Stimulated activated CD4-positive, alpha-beta T cell treated with anti-CD3 and anti-CD28 coated beads, Interleukin-2, amount 100 ng/mL, for 48 hours (primary cell): Measurements from ENCODE around the gene RMI2.
A peak's percentile ranks its signal among the peaks of the same experiment; 100 is the strongest.
"Not testable (repeated sequence)": the region's sequence is repeated elsewhere in the genome, so short reads cannot be mapped to it uniquely, and the experiment has no call there.

Source experiments
- DNase-seq, 2 donors: peaks; one replicate each; pipeline ENCODE4 v3.0.0-alpha.2; 2020

Gene RMI2

DNA sequence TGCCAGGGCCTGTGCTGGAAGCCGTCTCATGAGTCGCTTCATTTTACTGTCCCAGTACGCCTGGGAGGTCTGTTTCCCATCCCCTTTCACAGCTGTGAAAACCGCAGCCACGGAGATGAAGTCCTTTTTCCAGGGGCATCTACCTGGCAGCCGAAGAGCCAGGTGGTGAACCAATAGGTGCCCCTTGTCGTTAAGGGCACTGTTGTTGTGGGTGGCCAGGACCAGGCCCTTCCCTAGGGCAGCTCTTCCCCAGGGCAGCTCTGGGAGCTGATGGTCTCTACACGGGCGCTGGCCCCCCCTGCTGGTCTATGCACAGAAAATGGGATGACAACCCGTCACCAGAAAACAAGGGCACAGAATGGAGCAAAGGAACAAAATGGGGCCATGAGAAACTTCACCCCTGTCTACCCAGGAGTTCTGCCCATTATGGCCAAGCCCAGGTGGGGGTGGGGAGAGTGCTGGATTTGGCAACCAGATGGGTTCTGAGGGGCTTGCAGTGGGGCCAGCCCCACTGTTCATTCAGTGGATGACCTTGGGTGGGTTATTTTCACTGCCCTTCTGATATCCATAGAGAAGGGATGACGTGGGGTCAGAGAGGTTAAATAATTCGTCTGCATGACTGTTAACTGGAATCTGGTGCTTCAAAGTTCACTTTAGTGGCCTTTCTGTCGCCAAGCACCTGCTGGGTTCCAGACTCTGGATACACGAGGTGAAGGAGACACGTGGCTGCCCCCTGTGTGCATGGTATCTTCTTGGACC is 11.5 kb downstream of the RMI2 start:
- peak in 1 of 2 donors; percentile 47 for DNase-seq

DNA sequence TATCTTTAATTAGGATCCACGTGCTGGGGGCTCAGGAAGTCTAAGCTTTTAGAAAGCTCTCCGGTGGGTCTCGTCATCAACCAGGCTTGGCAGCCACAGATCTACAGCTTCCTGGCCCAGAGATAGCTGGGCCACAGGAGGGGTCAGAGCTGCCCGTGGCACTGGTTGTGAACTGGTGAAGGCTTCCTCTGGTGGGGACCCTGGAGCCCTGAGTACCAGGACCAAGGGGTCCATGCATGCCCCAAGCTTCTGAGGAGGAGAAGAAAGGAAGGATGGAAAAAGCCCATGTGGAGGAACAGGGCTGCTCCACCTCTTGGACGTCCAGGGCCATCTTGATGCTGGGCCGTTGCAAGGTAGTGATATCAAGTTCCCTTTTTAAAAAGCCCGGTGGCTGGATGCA is 13.3 kb downstream of the RMI2 start:
- DNase-seq = no peak

DNA sequence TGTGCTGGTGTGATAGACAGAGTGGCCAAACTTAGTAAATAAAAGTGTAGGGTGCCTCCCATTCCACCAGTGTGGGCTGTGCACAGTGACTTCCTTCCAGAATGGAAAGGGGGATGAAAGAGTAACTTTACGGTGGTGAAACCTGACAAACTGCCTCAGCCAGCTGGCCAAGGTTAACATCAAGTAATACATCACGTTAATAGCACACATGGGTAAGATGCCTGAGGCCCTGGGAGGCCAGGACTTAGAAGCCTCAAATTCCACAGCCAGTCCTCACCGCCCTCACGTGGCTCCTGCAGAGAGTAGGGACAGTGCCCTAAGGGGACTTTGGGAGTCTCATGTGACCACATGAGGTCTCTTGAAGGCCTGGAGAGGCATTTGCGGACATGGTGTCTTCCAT is 14.1 kb downstream of the RMI2 start:
- no peak for DNase-seq

DNA sequence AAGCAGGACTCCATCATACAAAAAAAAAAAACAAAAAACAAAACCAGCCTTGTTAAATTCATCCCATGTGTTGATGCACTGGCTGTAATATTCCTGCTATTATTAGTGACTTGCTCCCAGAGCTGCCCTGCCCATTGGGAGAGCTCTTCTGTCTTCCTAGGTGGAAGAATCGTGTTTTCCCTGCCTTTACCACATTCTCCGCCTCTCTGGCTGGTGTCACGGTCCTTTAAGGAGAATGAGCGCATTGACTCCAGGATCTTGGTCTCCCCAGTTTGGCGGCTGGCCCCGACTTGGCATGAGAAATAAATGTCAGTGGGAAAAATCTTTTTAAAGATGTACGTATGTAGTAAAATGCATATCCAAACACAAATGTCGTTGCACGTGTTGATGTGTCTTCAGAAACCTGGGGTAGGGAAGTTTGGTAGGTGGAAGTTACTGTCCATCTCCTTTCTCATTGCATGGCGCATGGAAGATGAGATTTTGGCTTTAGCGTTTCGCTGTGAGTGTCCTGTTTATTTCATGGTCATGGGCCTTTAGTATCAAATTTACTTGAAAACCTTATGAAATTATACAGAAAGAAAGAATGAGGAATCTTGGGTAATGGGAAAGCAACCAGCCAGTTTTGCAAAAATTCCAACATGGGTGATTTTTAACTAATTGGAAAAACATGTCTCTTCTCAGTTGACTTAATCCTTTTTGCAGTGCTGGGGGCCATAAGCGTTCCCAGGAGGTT is 15.5 kb downstream of the RMI2 start:
- no peak for DNase-seq

DNA sequence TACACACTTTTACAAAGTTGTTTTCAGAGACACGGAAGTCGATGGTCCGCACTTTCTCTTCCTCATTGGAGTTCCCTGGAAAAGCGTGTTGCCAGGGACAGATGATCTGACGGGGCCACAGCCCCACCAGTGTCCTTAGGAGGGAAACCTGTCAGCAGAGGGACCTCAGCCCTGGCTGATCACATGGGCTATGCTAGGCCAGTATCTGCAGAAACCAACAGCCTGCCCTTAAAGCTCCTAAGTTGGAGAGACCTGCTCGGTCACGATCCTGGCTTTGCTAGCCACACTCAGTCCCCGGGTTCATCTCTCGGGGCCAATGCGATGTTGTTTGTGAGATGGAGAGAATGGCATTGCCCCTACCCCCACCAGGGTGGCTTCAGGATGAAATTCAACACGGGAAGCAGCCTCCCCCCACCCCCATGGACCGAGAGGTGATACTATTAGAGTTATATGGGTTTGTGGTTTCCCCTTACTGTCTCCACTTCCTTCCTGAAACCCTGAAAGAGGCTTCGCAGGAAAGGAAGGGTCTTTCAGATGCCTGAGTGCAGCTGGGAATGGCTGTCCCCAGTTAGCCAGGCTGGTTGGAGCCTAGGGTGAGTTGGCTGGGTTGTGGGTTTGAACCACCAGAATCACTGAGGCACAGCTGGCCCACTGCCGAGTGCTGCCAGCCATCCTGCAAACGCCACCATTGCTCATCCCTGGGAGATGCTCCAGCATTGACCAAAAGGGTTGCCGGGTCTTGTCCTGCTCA is 16.6 kb downstream of the RMI2 start:
- no peak for DNase-seq

DNA sequence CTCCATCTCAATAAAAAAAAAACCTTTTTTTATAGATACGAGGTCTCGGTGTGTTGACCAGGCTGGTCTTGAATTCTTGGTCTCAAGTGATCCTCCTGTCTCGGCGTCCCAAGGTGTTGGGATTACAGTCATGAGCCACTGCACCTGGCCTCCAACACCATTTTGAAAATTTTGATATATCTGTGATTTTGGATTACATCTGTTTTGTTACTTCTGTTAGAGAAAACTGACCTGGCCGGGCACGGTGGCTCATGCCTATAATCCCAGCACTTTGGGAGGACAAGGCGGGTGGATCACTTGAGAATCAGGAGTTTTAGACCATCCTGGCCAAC is 18.6 kb downstream of the RMI2 start:
- no peak for DNase-seq

DNA sequence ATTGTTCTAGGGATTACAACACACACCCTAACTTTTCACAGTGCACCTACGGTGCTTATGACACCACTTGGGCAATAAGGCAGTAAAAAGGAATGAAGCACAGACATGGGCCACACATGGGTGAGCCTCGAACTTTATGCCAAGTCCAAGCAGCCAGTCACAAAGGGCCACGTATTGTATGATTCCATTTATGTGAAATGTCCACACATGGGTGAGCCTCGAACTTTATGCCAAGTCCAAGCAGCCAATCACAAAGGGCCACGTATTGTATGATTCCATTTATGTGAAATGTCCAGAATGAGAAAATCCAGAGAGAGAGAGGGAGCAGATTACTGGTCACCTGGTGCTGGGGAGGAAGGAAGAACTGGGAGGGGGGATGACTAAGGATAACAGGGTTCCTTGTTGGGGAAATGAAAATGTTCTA is 22.2 kb downstream of the RMI2 start:
- no peak for DNase-seq

DNA sequence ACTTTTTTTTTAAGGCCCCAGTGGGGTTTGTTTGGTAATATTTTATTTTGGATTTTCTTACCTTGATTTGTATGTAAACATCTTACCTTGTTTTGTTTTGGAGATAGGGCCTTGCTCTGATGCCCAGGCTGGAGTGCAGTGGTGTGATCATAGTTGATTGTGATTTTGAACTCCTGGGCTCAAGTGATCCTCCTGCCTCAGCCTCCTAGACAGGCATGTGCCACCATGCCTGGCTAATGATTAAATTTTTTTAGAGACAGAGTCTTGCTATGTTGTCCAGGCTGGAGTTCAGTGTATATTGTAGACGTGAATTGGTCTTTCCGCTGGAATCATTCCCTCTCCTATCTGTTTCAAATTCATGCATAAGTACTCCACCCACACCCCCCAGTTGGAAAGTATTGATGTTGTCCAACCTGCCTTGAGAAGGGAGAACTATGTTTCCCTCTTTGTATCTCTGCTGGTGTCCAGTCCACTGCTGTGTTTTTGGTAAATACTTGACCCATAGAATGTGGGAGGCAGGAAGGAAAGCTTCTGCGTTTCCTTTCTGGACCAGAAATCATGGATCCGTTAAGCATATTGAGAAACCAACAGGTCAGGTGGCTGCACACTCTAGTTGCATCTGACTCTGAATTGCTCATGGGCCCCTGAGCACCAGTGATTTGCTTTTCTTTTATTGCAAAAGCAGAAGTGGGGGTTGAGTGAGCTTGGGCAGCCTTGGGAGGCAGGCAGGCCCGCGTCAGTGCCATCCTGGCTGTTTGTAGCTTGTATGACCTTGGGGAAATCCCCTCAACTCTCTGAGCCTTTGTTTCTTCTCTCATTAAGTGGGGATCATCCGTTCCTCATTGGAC is 25.0 kb downstream of the RMI2 start:
- DNase-seq = no peak

DNA sequence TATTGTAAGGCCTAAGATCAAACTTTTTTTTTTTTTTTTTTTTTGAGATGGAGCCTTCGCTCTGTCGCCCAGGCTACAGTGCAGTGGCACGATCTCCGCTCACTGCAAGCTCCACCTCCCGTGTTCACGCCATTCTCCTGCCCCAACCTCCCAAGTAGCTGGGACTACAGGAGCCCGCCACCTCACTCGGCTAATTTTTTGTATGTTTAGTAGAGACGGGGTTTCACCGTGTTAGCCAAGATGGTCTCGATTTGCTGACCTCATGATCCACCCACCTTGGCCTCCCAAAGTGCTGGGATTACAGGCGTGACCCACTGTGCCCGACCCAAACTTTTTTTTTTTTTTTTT is 25.6 kb downstream of the RMI2 start:
- not testable (repeated sequence) for DNase-seq

DNA sequence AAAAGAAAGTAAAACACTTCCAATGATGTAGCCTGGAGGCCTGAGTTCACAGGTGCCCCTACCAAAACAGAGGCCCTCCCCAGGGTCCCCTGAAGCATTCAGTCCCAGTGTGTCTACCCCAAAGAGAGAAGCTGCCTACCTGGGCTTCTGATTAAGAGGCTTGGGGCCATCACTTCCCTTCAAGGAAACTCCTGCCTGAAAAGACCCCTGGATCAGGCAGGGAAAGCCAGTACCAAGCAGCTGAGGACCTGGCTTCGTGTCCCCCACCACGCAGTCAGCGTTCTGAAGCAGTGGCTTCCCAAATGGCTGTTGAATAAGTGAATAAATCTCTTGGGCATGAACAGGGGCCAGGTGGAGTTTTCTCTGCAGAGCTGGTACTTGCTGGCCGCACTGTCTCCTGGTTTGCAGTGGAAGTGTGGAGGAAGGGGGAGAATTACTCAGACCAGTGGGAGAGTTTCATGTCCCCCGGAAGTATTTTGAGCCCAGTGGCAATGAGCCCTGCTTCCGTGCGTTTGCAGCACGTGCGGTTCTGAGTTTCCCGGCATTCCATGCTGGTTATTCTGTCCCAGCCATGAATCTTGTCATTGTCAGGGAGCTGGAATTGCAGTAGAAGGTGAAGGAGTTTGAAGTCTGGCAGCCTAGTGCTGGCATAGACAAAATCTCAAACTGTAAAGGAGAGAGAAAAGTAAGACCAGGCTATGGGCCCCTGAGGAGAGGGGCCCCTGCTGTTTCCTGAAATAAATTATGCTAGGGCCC is 27.0 kb downstream of the RMI2 start:
- no peak for DNase-seq

DNA sequence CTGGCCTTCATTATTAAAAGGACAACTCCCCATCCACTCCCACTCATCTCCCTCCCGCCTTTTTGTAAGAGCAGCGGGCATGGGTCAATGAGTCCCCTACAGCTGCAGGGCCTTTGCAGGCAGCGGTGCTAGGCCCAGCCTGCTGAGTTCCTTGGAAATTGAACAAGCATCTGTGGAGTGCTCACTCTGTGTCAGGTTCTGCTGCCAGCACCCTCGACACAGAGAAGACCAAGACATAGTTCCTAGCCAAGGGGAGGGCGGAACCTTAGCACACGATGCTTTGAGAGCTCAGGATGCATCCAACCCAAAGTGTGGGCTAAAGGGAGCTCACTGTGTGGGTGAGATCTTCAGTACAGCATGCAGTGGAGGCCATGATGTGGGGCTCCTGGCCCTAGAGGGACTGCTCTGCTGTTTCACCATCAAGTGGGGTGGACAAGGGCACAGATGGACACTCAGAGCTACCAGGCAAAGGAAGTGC is 27.6 kb downstream of the RMI2 start:
- DNase-seq = no peak

DNA sequence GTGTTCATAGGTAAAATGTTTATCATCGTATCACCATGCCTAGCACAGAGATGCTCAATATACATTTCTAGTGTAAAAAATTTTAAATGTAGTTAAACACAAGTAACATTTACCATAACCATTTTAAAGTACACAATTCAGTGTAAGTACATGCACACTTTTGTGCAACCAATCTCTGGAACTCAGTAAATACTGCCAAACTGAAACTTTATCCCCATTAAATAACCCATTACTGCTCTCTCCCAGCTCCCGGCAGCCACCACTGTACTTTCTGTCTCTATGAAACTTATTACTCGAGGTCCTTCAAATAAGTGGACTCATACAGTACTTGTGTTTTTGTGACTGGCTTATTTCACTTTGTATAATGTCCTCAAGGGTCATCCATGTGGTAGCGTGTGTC is 29.0 kb downstream of the RMI2 start:
- no peak for DNase-seq

DNA sequence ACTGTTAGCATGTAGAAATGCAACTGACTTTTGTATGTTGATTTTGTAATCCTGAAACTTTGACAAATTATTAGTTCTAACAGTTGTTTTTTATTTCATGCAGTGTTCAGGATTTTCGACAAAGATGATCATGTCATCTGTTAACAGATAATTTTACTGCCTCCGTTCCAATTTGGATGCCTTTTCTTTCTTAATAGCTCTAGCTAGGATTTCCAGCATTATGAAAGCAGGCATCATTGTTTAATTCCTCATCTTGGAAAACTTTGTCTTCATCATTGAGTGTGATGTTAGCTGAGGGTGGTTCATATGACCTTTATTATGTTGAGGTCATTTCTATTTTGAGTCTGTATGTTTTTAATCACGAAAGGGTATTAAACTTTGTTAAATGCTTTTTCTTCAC is 31.9 kb downstream of the RMI2 start:
- DNase-seq = no peak

DNA sequence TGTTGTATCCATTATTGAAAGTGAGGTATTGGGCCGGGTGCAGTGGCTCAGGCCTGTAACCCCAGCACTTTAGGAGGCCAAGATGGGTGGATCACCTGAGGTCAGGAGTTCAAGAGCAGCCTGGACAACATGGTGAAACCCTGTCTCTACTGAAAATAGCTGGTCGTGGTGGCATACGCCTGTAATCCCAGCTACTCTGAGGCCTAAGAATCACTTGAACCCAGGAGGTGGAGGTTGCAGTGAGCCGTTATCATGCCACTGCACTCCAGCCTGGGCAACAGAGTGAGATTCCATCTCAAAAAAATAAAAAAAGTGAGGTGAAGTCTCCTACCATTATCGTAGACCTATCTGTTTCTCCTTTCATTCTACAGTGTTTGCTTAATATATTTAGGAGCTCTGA is 33.7 kb downstream of the RMI2 start:
- not testable (repeated sequence) for DNase-seq

DNA sequence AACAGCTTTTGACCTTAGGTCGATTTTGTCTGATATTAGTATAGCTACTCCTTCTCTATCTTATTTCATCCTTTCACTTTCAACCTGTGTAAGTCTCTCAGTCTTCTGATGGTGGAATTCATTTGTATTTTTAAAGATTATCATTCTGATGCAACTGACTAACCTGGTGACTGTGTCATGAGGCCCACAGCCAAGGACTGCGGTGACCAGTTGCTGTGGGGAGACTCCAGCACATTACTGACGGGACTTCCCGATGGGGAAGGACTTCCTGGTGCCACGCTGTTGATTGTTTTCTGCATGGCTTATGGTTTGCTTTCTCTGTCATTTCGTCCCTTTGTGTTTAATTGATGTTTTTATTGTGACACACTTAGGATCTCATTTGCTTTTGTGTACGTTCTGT is 34.2 kb downstream of the RMI2 start:
- DNase-seq = peak in 1 of 2 donors; percentile 25

DNA sequence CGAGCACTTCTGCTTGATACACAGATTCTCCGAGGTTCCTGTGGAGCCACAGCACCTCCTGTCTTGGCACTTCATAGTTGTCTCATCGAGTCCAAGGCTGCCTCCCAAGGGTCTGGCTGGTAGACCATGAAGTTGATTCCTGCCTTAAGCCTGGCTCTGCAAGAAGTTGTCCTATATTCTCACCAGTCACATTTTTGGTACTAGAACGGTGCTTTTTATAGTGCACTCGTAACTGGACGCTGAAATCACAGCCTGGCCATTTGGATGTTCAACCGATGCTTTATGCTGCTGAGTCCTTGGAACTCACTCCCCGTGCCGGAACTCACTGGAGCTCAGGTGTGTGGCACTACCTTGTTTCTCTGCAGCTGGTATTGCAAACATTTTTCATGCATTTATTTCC is 35.6 kb downstream of the RMI2 start:
- DNase-seq = no peak

DNA sequence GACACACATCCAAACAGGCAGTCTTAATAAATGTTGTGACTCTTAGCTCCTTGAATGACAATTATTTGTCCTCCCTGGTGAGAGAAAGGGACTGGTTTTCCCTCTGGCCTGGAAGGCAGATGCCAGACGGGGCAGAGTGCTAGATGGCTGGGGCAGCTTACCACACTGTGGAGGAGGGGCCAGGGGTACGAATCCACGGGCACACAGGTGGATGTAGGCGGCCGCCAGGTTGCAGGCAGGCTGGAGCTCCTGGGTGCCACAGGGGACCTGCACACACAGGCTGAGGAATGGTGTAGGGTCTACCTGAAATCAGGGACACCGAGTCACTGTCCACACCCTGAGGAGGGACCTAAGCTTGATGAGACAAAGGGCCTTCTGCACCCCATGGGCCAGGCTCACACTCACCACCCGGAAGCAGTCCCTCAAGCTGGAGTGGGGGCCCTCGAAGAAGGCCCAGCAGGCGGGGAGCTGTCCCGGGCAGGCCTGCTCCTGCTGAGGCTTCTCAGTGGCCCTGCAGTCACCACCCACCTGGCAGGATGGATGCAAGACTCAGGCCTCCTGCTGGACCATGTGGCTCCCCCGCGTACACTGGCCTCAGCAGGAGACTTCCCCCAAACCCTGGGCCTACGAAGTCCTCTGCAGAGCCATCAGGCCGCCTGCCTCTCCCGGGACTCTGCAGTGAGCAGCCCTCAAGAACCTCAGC is 38.4 kb downstream of the RMI2 start:
- no peak for DNase-seq

DNA sequence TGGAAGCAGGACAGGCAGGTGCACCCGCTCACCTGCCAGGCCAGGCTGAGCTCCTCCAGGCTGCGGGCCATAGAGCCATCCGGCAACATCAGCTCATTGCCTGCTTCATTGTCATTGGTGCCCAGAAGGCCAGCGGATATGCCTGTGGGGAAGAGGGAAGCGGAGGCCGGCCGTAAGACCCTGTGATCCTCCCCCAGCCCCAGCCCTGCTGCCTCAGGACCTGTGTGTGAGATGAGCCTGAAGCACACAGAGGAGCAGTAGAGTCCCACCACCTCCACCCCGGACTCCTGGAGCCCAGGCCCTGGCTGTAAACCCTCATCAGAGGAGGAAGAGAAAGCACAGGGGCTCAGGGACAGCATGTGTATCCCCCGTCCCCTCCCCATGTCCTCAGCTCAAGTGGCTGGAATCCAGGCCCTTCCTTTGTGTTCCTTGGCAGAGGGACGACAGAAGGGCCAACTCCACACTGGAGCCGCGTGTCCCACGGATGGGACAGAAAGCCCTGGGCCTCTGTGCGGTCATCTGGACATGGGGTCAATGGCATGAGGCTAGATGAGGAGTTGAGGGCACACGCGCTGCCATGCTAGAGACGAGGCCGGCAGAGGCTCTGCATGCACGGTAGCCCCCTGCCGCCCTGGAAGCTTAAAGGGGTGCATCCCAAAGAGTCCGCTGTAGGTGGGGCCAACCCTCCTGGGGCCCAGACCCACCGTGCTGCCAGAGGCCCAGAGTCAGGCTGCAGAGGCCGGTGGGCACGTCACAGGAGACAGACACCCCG is 39.1 kb downstream of the RMI2 start:
- DNase-seq = no peak

DNA sequence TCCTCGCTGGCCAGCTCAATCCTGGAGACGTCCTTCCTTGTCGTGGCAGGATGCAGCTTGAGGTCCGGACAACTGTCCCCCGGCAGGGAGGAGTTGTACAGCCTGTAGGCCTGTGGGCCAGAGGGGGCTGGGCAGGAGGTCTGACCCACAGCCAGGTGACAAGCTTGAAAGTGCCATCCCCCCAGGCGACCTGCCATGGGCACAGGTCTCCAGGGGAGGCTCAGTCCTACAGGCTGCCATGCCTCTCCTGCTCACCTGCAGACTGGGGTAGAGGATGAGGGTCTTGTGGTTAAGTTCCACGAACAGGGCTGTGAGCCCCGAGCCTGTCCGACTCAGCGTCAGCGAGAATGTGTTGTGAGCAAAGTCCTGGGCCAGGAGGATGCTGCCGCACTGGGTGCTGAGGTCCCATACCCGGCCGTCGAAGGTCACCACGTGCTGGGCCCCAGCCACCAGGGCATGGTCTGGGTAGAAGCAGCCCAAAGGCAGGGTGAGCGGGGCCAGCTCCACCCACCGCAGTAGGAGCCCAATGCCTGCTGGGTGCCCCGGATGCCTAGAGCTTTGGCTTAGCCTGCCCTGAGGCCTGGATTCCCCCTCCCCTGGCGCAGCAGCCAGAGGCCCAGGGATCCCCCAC is 39.8 kb downstream of the RMI2 start:
- no peak for DNase-seq

DNA sequence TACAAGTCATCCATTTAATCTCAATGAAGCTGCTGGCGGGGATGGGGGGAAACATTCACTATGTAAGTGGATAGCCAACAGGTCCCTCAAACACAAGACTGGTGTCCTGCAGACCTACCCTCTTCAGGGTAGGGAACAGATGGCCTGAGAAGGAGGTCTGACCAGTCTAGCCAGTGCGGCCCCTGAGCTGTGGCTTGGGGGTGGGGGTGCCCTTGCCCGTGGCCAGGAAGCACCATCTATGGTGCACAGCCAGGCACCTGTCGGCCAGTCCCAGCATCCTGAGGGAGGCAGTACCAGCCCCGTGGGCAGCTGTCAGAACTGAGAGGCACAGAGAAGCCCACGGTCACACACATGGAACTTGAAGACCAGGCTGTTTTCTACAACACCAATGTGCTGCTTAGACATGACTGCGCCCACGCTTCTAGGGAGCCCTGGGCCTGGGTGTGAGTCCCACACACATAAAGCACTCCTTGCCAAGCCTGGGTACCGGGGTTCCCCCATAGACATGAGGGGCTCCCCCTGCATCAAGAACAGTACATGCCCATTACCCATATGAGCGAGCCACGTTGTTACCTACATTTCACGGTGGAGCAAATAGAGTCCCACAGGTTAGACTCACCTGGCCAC is 40.9 kb downstream of the RMI2 start:
- DNase-seq = no peak
